Muscle of arm (tissue), 12 donors: ENCODE data around the gene BMP15. TPM values are rescaled to one million over a fixed set of nuclear protein-coding genes. Genes with fewer than 3 reads are reported as not detected.

Experiments
- polyA plus RNA-seq, 12 donors: library from polyadenylated mRNA; unstranded; fragments of 120-200 nt; gene quantifications; one replicate each; pipeline ENCODE4 v1.2.1, GENCODE V29; 2013; ENCODE audit not compliant: insufficient read length in 12 of 12

The BMP15 gene
- polyA plus RNA-seq, 12 donors: not detected

Other genes with a start within 250 kb of the BMP15 start
- 1 to 10 TPM in 11 of 12 donors, not detected in 1; 4.1 to 9.4 (median 5.8) TPM for gene SHROOM4, start 96.5 kb upstream of the BMP15 start, polyA plus RNA-seq